ENCODE results near the gene ADARB2.

DNA sequence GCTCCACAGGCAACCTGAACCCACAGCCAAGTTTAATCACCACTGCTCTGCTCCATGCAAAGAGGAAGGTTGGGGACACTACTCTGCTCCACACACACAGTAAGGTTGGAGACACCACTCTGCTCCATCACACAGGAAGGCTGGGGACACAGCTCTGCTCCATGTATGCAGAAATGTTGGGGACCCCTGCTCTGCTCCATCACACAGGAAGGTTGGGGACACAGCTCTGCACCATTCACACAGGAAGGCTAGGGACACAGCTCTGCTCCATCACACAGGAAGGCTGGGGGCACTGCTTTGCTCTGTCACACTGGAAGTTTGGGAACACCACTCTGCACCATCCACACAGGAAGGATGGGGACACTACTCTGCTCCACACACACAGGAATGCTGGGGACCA is 14.8 kb upstream of the ADARB2 start:
- TF ChIP-seq, protein P1, sequence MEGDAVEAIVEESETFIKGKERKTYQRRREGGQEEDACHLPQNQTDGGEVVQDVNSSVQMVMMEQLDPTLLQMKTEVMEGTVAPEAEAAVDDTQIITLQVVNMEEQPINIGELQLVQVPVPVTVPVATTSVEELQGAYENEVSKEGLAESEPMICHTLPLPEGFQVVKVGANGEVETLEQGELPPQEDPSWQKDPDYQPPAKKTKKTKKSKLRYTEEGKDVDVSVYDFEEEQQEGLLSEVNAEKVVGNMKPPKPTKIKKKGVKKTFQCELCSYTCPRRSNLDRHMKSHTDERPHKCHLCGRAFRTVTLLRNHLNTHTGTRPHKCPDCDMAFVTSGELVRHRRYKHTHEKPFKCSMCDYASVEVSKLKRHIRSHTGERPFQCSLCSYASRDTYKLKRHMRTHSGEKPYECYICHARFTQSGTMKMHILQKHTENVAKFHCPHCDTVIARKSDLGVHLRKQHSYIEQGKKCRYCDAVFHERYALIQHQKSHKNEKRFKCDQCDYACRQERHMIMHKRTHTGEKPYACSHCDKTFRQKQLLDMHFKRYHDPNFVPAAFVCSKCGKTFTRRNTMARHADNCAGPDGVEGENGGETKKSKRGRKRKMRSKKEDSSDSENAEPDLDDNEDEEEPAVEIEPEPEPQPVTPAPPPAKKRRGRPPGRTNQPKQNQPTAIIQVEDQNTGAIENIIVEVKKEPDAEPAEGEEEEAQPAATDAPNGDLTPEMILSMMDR (IDR thresholded peaks at IDR 0.05) = no peak
- no peak for TF ChIP-seq POLR2A (IDR thresholded peaks at IDR 0.05)

Measured in testis (tissue), 2 donors.